Measurements from ENCODE around the gene COQ3.

COQ3 gene, protein sequence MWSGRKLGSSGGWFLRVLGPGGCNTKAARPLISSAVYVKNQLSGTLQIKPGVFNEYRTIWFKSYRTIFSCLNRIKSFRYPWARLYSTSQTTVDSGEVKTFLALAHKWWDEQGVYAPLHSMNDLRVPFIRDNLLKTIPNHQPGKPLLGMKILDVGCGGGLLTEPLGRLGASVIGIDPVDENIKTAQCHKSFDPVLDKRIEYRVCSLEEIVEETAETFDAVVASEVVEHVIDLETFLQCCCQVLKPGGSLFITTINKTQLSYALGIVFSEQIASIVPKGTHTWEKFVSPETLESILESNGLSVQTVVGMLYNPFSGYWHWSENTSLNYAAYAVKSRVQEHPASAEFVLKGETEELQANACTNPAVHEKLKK

DNA sequence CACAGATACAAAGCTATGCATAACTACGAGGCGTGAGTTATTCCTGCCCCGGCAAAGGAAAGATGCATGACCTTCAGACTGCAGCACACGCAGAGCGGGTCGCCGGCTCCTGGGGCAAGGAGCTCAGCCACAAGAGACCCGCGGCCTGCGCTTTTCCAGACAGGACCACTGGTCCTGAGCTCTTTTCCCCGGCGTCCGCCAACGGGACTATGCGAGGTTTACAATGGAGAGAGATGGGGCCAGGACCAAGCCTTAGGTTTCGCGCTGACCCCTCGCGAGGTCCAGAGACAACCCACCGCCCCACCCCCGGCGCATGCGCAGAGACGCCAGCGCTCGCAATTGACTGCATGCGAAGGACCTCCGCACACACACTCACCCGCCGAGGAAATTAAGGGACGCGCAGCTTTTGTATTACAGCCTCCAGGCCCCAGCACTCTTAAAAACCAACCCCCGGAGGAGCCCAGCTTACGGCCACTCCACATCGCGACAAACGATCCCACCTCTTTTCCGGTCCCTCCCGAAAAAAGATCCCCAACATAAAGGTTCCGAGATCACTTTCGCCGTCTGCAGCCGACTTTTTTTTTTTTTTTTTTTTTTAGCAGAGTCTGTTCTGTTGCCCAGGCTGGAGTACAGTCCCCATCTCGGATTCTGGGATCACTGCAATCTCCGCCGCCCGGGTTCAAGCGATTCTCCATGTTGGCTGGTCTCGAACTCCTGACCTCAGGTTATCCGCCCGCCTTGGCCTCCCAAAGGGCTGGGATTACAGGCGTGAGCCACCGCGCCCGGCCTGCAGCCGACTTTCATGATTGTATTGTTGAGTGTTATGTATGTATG is at the start of gene COQ3:
COQ3 (minus strand) TSS at position 498 of the 834 bp plus-strand sequence; CDS start at position 482, 16 bp downstream.
- DNase-seq (ENCODE audit: low read depth): peak; percentile 39

DNA sequence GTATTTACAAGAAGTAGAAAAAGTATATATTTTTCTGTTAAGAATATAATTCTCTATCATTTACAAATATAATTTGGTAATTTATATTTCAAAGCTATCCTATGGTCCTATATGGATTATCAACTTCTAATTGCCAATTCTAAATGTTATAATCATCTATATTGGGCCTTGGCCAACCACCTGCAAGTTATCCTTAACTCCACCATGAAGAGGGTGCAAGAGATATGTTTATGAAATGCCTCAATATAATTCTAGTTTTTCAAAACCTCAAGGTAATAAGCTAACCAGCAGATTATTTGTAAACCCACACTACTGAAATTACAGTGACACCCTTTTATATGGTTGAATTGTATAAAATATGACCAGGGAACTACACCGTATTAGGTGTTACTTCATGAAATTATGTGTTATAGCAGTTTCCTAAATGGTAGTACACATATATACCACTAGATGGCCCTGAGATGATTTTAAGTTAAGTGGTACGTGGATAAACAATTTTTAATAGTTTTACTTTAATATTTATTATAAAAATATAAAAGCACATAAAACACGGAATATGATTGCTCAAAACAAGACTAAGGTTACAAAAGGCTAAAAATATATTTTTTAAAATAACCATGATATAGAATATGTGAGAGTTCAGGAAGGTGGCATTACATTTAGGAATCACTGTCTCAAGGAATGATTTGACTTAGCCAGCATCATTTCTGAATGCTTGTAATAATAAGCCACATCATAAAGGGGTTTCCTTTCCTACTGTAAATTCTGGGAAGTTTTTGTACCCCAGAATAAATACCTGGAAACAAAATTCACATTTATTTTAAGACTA is 40.9 kb upstream of the COQ3 start:
- no peak for DNase-seq (ENCODE audit: low read depth)

DNA sequence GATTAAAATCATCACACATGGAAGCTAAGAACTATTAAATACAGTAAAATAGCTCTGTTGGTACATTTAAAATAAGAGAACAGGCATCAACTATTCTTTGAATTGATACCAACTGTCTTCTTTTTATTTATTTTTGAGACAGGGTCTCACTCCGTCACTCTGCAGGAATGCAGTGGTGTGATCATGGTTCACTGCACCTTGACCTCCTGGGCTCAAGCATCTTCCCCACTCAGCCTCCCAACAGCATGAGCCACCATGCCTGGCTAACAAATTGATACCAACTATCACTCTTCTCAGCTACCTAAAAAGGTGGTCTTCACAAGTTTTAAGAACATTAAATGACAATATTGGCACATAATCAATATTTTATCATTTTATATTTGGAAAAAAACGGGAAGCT is 38.9 kb upstream of the COQ3 start:
- no peak for DNase-seq (ENCODE audit: low read depth)

DNA sequence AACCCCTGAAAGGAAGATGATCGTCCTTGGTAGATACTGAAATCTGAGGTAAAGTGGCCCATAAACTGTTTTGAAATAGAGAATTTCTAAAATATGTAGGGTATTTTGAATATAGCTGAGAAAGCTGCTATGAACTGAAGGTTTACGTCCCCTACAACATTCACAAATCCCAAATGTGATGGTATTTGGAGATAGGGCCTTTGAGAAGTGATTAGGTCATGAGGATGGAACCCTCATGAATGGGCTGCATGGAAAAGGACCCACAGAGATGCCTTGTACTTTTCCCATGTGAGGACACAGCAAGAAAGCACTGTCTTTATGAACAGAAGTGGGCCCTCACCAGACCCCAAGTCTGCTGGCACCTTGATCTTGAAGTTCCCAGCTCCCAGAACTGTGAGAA is 37.9 kb upstream of the COQ3 start:
- DNase-seq (ENCODE audit: low read depth): no peak

DNA sequence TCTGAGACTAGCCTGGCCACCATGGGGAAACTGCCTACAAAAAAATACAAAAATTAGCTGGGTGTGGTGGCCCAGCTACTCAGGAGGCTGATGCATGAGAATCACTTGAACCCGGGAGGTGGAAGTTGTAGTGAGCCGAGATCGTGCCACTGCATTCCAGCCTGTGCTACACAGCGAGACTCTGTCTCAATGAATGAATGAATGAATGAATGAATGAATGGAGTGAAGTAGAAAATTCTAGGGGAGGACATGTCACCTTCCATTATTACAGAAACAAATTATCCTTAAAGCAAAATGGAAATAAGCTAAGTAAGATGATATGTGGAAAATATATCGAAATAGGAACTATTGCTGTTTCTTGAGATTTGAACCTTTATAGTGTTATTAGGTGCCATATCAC is 34.0 kb upstream of the COQ3 start:
- no peak for DNase-seq (ENCODE audit: low read depth)

DNA sequence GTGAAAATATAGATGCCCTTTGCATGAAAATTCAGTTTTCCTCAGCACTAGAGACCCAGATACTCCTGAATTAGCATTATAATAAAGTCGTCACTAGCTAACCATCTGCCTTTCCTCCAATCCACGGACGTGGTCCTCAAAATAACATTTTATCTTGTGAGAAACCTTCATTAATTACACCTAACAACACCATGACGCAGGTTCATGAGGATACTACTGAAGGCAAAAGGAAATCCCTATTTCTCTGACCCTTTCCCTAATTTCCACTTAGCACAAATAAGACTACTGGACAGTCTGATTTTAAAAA is 32.4 kb upstream of the COQ3 start:
- DNase-seq (ENCODE audit: low read depth): no peak

DNA sequence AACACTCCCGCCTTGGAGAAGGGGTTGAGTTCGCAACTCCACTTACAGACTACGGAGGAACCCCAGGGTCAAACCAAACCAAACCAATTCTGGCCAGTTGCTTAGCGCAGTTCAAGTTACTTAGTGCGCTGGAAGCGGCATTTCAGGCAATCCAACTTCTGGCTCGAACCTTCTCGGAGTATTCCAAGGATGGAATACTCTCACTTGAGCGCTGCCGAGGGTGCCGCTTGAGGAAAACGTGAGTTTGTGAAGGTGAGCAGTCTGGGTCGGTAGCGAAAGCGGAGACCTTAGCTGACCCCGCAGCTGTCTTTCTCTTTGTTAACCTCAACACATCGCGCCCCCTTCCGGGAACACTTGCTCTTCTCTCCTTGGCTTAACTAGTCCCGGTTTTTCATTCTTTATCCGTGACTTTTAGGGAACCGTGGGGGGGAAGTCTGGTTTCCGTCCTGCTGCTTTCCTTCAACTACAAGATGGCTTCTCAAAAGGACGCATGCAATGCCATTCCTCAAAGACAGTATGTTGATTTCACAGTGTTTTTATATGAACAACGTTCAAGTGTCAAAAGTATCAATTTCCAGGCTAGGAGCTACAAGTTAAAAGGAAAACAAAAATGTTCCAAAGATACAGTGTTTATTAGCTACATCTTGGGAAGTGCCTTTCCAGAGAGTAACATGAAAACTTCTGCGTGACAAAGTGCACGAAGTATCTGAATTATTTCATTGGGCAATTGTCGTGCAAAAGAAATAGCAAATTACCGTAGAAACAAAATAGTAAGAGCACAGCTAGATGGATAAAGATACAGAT is 31.9 kb upstream of the COQ3 start:
- peak; percentile 23 for DNase-seq (ENCODE audit: low read depth)

DNA sequence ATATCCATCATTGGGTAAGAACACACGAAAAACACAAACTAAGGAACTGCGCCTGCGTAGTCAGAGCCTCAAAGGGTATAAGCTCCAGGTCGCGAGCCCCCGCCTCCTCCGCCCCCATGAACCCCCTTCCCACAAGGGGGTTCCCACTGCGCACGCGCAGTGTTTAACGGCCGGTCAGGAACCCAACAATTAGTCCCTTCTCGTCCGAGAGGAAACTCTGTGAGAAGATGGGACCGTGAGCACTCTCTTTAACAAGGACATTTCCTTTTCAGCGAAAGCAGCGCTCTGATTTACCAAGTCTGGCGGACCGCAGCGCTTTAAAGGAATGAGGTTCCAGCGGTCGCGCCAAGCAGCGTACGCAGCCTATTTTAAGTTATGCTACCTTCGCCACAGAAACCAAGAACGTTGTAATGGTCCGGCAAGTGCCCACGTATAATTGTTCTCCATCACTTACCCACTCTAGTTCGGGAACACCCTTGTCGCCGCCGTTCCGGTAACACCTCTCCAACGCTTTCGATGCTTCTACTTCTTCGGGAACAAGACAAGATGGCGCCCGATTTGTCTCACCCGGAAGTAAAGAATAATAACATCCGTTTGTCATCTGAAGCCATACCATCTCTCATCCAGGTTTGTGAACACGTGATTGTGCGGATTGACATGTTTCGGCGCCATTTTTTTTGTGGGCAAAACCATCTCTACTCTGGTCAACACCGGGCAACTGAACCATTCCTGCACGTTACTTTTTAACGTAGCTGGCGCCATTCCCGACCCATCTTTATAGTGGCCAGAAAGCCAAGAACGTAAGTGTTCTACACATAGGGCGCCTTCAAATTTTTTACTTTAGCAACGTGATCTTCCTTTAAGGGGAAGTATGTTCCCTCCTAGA is 31.0 kb upstream of the COQ3 start, which contains the start of gene PNISR:
PNISR (minus strand) TSS at position 548 of the 886 bp plus-strand sequence. CDS start 10,649 bp downstream, outside the sequence.
- DNase-seq (ENCODE audit: low read depth): peak; percentile 63

DNA sequence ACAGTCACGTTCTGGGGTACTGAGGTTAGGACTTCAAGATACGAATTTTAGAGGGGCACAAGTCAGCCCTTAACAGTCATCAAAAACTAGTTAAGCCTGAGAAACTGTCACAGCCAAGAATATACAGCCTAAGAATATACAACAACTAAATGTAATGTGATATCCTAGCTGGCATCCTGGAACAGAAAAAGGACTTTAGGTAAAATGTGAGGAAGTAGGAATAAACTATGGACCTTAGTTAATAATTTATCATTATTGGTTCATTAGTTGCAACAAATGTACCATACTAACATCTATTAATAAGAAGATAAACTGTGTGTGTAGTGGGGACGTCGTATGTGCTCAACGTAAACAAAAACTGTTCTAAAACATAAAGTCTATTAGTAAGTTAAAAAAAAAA is 30.0 kb upstream of the COQ3 start:
- no peak for DNase-seq (ENCODE audit: low read depth)

DNA sequence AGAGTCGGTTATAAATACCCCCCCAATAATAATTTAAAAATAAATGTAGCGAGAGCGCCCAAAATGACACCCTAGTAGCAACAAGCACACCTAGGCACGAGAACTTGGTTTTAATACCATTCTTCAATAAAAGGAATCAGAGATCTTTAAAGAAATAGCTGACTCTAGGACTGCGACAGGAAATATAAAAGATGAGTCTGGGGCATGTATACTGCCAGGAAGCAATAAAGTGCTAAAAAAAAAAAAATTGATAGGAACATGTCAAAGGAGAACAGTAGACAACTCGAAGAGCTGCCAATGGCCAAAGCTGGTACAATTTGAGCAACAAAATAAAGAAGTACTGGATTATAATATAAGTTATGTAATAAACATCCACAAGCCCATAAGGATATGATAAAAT is 28.9 kb upstream of the COQ3 start:
- DNase-seq (ENCODE audit: low read depth): no peak

DNA sequence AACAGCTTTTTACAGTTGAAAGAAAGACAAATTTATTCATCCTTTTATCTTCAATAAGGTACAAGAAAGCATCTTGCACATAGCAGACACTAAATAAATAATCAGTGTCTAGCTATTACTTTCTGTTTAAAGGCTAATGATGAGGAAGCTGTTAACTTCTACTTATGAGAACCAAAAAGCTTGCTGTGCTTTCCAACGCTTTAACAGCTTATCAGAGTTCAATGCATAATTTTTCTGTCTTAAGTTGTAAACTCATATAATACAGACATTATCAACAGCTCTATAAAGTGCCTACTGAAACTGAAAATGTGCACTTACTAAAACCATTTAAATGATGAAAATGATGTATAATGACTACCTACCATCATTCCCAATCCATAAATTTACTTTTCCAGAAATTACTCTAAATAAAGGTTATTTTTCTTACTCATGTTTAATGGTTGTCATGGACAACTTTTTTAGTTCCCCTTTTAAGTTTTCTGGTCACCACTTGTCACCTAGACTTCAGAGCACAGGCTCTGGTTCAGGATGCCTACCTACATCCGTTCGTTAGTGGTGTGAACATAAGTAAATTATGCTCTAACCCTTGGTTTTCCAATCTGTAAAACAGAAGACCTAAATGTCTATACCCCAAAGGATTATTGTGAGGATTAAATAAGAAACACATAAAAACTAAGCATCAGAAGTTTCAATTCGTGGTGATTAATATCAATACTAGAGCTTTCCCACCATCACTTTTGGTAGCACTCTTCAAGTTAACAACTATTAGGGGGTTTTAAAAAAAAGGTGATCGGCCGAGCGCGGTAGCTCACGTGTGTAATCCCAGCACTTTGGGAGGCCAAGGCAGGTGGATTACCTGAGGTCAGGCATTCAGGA is 23.1 kb upstream of the COQ3 start:
- DNase-seq (ENCODE audit: low read depth): no peak

DNA sequence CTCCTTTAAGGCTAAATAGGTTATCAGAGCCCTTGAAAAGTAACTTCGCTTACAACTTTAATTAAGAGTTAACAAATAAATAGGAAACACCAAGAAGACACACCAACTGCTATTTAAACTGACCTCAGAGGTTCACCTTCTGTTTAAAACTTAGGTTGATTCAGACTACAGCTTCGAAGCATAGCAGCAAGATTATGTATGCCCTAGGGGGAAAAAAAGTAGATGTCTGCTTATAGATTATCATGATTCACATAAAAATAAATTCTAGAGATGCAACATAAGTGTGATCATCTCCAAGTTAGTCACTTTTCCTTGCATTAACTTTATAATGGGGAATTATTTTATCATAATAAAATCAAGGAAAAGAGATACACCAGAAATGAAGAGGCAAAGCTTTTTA is 22.2 kb upstream of the COQ3 start:
- DNase-seq (ENCODE audit: low read depth): no peak

DNA sequence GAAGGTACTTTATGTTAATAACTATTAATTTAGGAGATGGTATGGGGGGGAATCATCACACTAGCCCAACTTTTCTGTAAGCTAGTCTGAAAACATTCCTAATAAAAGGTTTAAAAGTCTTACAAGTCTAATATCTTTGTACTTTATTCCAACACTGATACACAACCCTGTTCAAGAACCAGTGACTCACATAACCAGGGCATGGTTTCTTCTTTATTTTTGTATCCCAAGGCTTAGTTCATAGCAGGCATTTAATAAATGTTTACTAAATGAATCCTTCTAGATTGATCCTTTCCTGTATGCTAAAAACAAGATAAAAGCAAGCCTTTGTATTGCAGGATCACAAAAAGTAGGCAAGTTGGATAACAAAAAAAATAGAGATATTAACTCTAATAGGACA is 21.5 kb upstream of the COQ3 start:
- no peak for DNase-seq (ENCODE audit: low read depth)

DNA sequence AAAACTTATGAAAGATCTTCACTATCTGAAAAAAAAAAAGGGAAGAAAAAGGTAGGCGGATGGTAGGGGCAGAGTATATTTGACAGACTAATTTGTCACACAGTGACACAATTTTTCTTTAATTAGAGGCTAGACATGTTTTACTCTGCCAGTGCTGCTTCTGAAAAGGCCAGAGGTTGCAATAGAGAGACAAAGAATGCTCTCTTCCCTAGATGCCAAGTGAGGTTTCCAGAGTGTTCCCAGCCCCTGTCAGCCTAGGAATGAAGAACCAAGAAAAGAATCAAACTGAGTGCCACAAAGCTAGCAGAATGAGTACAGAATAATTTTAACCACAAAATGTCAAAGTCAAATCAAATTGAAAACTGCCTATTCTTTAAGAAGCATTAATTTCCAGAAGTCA is 18.1 kb upstream of the COQ3 start:
- no peak for DNase-seq (ENCODE audit: low read depth)

DNA sequence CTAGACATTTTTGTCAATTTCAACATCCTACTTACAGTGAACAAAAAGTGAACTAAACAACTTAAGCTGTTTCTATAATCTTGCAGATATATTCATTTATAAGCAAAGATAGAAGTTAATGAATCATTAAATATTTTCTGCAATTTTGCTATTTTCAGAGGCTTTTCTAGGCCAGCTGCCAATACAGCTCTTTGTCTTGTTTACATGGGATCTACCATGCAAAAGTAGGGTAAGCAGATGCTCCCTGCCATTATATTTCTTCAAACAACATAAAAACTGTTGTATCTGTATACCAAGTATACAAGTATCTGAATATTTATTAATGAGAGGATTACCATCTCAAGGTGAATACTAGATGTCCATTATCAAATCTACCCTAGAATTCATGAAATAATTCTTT is 15.7 kb upstream of the COQ3 start:
- DNase-seq (ENCODE audit: low read depth): no peak

DNA sequence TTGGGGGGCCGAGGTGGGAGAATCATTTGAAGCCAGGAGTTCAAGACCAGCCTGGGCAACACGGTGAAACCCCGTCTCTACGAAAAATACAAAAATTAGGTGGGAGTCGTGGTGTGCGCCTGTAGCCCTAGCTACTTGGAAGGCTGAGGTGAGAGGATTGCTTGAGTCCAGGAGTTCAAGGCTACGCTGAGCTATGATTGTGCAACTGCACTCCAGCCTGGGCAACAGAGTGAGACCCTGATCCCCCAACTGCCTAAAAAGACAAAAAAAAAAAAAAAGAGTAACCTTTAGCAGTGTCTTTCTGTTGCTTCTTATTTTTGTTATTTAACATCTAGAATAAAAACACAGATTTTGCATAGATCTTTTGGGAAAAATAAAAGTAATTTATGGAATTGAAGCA is 13.1 kb upstream of the COQ3 start:
- no peak for DNase-seq (ENCODE audit: low read depth)

DNA sequence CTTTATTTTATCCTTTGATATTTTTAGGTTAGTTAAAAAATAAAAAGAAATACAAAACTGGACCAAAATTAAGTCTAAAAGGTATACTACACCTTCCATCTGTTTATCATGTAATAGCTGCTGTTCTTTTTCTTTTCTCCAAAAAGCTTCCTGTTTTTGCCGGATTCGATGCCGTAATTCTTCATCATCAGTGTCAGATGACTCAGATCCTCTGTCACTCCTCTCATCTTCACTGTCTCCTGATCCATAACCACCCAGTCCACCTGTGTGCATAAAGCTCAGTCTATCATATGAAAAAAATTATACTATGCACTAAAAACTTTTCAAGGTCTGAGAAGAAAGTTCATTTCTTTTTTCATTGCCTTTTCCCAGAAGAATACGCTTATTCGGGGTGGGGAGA is 8.5 kb upstream of the COQ3 start:
- DNase-seq (ENCODE audit: low read depth): no peak

DNA sequence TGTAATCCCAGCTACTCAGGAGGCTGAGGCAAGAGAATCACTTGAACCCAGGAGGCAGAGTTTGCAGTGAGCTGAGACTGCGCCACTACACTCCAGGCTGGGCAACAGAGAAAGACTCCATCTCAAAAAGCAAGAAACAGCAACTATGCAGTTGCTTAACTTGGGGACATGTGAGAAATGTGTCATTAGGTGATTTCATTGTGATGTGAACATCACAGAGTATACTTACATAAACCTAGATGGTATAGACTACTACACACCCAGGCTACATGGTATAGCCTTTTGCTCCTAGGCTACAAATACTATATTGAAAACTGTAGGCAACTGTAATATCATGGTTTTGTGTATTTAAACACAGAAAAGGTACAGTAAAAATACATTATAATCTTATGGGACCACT is 3.3 kb upstream of the COQ3 start:
- DNase-seq (ENCODE audit: low read depth): no peak

DNA sequence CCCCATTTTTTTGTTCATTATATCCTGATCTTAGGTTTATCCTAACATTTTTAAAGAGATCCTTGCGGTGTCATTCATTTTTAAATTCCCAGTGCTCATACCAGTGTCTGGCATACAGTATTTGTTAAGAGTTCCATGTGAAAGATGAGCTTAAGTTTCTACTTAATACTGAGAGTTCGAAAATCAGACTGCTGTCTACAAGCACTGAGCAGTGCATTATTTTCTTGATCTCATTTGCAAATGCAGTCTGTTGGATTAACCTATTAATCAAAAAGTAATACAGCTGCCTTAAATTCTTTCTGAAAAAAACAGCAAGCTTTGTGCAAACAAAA is 663 bp downstream of the COQ3 start:
- DNase-seq (ENCODE audit: low read depth): no peak

DNA sequence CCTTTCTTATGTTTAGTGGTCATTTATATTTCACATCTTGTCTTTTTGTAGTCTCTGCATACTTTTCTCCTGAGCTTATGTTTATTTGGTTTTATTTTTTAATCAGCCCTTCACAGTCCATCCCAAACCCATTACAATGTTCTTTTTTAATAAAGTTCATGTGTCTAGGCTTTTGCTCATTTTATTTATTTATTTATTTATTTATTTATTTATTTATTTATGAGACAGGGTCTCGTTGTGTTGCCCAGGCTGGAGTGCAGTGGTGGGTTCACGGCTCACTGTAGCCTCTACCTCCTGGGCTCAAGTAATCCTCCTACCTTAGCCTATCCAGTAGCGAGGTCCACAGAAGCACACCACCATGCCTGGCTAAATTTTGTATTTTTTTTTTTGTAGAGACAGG is 3.1 kb downstream of the COQ3 start:
- no peak for DNase-seq (ENCODE audit: low read depth)

Measured in stimulated activated CD8-positive, alpha-beta memory T cell treated with anti-CD3 and anti-CD28 coated beads, Interleukin-7, amount 100 ng/mL, for 24 hours (primary cell).